Testis (tissue), 3 donors: ENCODE results near the gene NUDCD3. TPM values are rescaled to one million over a fixed set of nuclear protein-coding genes. Genes with fewer than 3 reads are reported as not detected.

Experiments used
- DNase-seq: peaks from one replicate; pipeline ENCODE4 v3.0.0-alpha.2; 2019
- H3K27ac ChIP-seq, 2 donors: fragments of 200-600 bp; sonication (generic); one replicate each; pipeline ENCODE4 v1.5.1; 2019
- H3K27me3 ChIP-seq: fragments of 200-600 bp; sonication (generic); one replicate; pipeline ENCODE4 v1.5.1; 2019
- H3K36me3 ChIP-seq: fragments of 200-600 bp; sonication (generic); one replicate; pipeline ENCODE4 v1.5.1; 2017; ENCODE audit warnings: low read depth; ENCODE audit errors: missing control alignments
- H3K4me1 ChIP-seq: fragments of 200-600 bp; sonication (generic); one replicate; pipeline ENCODE4 v1.5.1; 2019
- H3K4me3 ChIP-seq, 2 donors: fragments of 200-600 bp; sonication (generic); one replicate each; pipeline ENCODE4 v1.5.1; 2017 to 2019
- H3K9me3 ChIP-seq: fragments of 200-600 bp; sonication (generic); one replicate; pipeline ENCODE4 v1.5.1; 2017
- CTCF ChIP-seq, 3 experiments: fragments of 450-650 bp in 2 of 3; fragments of 200-600 bp in 1 of 3; sonication (generic) in 1 of 3; IDR thresholded peaks; one replicate each; pipeline ENCODE4 v1.5.1; 2016 to 2019; ENCODE audit warnings: antibody characterized with exemption in 3 of 3, mild to moderate bottlenecking in 2 of 3, moderate library complexity in 1 of 3
- POLR2A ChIP-seq: fragments of 450-650 bp; IDR thresholded peaks from one replicate; pipeline ENCODE4 v1.6.1; 2017; ENCODE audit warnings: antibody characterized with exemption, mild to moderate bottlenecking, moderate library complexity
- WGBS, 2 donors: methylation state at CpG; one replicate each; pipeline ENCODE4 v1.1.5; 2018; 5-methylcytosine and 5-hydroxymethylcytosine counted together
- intact Hi-C: fragments of 100-400 bp; cut with DNase I; formaldehyde crosslinking; loops from one replicate; pipeline ENCODE4 v1.15.1; 2023; ENCODE audit warnings: low total_unique reads
- polyA plus RNA-seq: library from polyadenylated mRNA; stranded (reverse); fragments of 350-450 nt; fragmentation: Illumina TruSeq; extraction: RNeasy Lipid Tissue Mini Kit (QIAGEN cat#74804); gene quantifications from one replicate; pipeline ENCODE4 v1.2.3, GENCODE V29; 2014; ENCODE audit warnings: low read depth, low replicate concordance; ENCODE audit not compliant: insufficient read depth
- total RNA-seq, 2 donors: library from RNA; depleted of rRNA; stranded (reverse); fragments of >200 nt; gene quantifications; one replicate each; pipeline ENCODE4 v1.2.3, GENCODE V29; 2016

Gene NUDCD3
- total and polyA plus RNA-seq, 3 donors from 2014 or later = 50.6 to 112 (median 54.6) TPM

- Histone ChIP-seq H3K4me1 (peaks cover 14% of the 10 kb centered on the region), H3K27ac (no peak overlapping the region), H3K9me3 (no peaks in the 10 kb centered on the region), H3K27me3 (no peaks in the 10 kb centered on the region), H3K36me3 (no peaks in the 10 kb centered on the region), H3K4me3 (no peak overlapping the region)
- intact Hi-C loops = no loop called here
- no peak for TF ChIP-seq CTCF (IDR thresholded peaks at IDR 0.05)
- no peak for TF ChIP-seq POLR2A
- no peak for DNase-seq
- 71 to 79% methylated on average over 3 of the region's 3 CpGs for WGBS, 2 donors
These were observed 1.5 kb downstream of the NUDCD3 start for GRCh38 chr7:44488955-44489354.

- H3K27me3 ChIP-seq = no peaks in the 10 kb centered on the region
- H3K4me1 ChIP-seq = peaks cover 14% of the 10 kb centered on the region
- 94 to 100% methylated on average over 1 of the region's 1 CpG for WGBS, 2 donors
- no peaks in the 10 kb centered on the region for H3K36me3 ChIP-seq
- TF ChIP-seq CTCF (IDR thresholded peaks at IDR 0.05) = no peak
- TF ChIP-seq POLR2A = no peak
- intact Hi-C loops = no loop called here
- no peak overlapping the region for H3K27ac ChIP-seq
- no peak for DNase-seq
- H3K9me3 ChIP-seq = no peaks in the 10 kb centered on the region
- H3K4me3 ChIP-seq = no peak overlapping the region
These were observed 3.8 kb downstream of the NUDCD3 start for GRCh38 chr7:44486693-44487092.

GRCh38 chr7:44486001-44486400 lies 4.5 kb downstream of the NUDCD3 start:
- no peak for DNase-seq
- Histone ChIP-seq H3K9me3 (no peaks in the 10 kb centered on the region), H3K4me3 (no peak overlapping the region), H3K27ac (no peak overlapping the region), H3K27me3 (no peaks in the 10 kb centered on the region), H3K4me1 (peaks cover 11% of the 10 kb centered on the region), H3K36me3 (no peaks in the 10 kb centered on the region)
- 86 to 93% methylated on average over 4 of the region's 4 CpGs for WGBS, 2 donors
- intact Hi-C loops = no loop called here
- TF ChIP-seq CTCF (IDR thresholded peaks at IDR 0.05) (no peak), POLR2A (no peak)

GRCh38 chr7:44484482-44485313 lies 5.8 kb downstream of the NUDCD3 start:
- WGBS, 2 donors = 92 to 93% methylated on average over 5 of the region's 5 CpGs
- H3K27ac ChIP-seq = no peak overlapping the region
- no peaks in the 10 kb centered on the region for H3K27me3 ChIP-seq
- H3K9me3 ChIP-seq = no peaks in the 10 kb centered on the region
- peaks cover 11% of the 10 kb centered on the region for H3K4me1 ChIP-seq
- TF ChIP-seq CTCF (IDR thresholded peaks at IDR 0.05) (no peak), POLR2A (no peak)
- no peaks in the 10 kb centered on the region for H3K36me3 ChIP-seq
- DNase-seq = no peak
- intact Hi-C loops = no loop called here
- no peak overlapping the region for H3K4me3 ChIP-seq
